Esophagus squamous epithelium (tissue), 4 donors: ENCODE measurements around the gene TMEM163.

Experiments
- POLR2A ChIP-seq, 4 donors: fragments of 450-650 bp; IDR thresholded peaks; one replicate each; pipeline ENCODE4 v1.6.1; 2017; ENCODE audit warnings: antibody characterized with exemption in 4 of 4, mild to moderate bottlenecking in 4 of 4, moderate library complexity in 3 of 4
- TF ChIP-seq, protein P1 (sequence below), 6 experiments: fragments of 450-650 bp in 4 of 6; fragments of 200-600 bp in 2 of 6; sonication (generic) in 2 of 6; IDR thresholded peaks; one replicate each; pipeline ENCODE4 v1.5.1; 2016 to 2019; ENCODE audit warnings: antibody characterized with exemption in 6 of 6, mild to moderate bottlenecking in 4 of 6, moderate library complexity in 4 of 6

DNA sequence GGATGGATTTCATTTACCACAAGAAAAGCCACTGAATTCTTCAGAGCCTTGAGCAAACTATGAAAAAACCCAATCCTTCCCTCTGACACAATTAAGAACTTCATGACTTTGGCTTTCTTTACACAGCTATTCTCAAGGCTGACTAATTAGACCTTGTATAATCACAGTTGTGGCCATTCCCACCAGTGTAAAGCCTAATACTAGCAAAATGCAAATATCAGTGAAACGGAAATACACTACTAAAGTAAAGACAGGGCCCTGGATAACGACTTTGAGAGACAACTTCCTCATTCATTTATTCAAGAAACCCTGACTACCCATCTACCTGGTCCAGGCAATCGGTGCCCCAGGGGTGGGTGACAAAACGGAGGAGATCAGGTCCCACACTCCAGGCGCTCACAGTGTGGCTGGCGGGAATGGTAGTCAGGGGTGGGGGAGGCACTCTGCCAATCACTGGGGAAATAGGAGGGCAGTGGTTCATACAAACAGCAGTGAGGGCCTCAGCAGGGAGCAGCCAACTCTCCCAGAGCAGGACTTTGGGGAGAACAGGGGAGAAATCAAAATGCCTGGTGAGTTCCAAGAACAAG is 28.1 kb downstream of the TMEM163 start:
- TF ChIP-seq, protein P1, sequence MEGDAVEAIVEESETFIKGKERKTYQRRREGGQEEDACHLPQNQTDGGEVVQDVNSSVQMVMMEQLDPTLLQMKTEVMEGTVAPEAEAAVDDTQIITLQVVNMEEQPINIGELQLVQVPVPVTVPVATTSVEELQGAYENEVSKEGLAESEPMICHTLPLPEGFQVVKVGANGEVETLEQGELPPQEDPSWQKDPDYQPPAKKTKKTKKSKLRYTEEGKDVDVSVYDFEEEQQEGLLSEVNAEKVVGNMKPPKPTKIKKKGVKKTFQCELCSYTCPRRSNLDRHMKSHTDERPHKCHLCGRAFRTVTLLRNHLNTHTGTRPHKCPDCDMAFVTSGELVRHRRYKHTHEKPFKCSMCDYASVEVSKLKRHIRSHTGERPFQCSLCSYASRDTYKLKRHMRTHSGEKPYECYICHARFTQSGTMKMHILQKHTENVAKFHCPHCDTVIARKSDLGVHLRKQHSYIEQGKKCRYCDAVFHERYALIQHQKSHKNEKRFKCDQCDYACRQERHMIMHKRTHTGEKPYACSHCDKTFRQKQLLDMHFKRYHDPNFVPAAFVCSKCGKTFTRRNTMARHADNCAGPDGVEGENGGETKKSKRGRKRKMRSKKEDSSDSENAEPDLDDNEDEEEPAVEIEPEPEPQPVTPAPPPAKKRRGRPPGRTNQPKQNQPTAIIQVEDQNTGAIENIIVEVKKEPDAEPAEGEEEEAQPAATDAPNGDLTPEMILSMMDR (IDR thresholded peaks at IDR 0.05), result no peak
- TF ChIP-seq POLR2A (IDR thresholded peaks at IDR 0.05), result no peak
